Kidney (tissue), 14 donors: ENCODE measurements around the gene CCDC85B. TPM values are rescaled to one million over a fixed set of nuclear protein-coding genes. Genes with fewer than 3 reads are reported as not detected.

ENCODE experiments used
- DNase-seq, 5 donors: peaks; one replicate each; pipeline ENCODE4 v3.0.0-alpha.2; 2013 to 2020
- FAIRE-seq: peaks from 2 replicates; lab custom pipeline; 2012; peaks lifted over from hg19 to GRCh38; lab: Jason Lieb, UNC
- H3K27ac ChIP-seq, 2 donors: one replicate each; pipeline ENCODE4 v1.7.0; 2013; ENCODE audit warnings: low read depth in 2 of 2, low read length in 2 of 2, inconsistent platforms in 1 of 2
- H3K27me3 ChIP-seq: one replicate; pipeline ENCODE4 v1.7.1; 2013; ENCODE audit warnings: low read length, inconsistent platforms; ENCODE audit not compliant: control insufficient read depth, insufficient read depth
- H3K36me3 ChIP-seq, 3 donors: one replicate each; pipeline versions ENCODE4 v1.7.0 to v1.7.1; 2013; ENCODE audit warnings: low read length in 3 of 3, control low read depth in 1 of 3, inconsistent platforms in 1 of 3; ENCODE audit not compliant: insufficient read depth in 3 of 3, control insufficient read depth in 2 of 3
- H3K4me1 ChIP-seq, 3 donors: one replicate each; pipeline versions ENCODE4 v1.7.0 to v1.7.1; 2013; ENCODE audit warnings: low read length in 3 of 3, inconsistent platforms in 1 of 3, low read depth in 1 of 3; ENCODE audit not compliant: control insufficient read depth in 2 of 3, insufficient read depth in 2 of 3
- H3K4me3 ChIP-seq, 3 donors: one replicate each; pipeline versions ENCODE4 v1.7.0 to v1.8.1; 2013; ENCODE audit warnings: low read length in 3 of 3, control low read depth in 1 of 3, inconsistent platforms in 1 of 3
- H3K9ac ChIP-seq, 3 donors: one replicate each; pipeline versions ENCODE4 v1.7.0 to v1.7.1; 2013; ENCODE audit warnings: low read length in 3 of 3, control low read depth in 1 of 3, inconsistent platforms in 1 of 3
- H3K9me3 ChIP-seq, 3 donors: one replicate each; pipeline versions ENCODE4 v1.7.0 to v1.7.1; 2013; ENCODE audit warnings: low read length in 3 of 3, control low read depth in 1 of 3, inconsistent platforms in 1 of 3; ENCODE audit not compliant: control insufficient read depth in 2 of 3, insufficient read depth in 1 of 3
- CTCF ChIP-seq: IDR thresholded peaks from 3 replicates; pipeline ENCODE4 v1.5.1; 2012; ENCODE audit warnings: mild to moderate bottlenecking, moderate library complexity, borderline replicate concordance; ENCODE audit not compliant: insufficient read depth; ENCODE audit errors: extremely low read depth
- intact Hi-C: fragments of 100-400 bp; cut with DNase I; formaldehyde crosslinking; loops from one replicate; pipeline ENCODE4 v1.11.1; 2022
- polyA plus RNA-seq: library from polyadenylated mRNA; stranded (reverse); fragments of 350-450 nt; fragmentation: Illumina TruSeq; extraction: RNeasy Lipid Tissue Mini Kit (QIAGEN cat#74804); gene quantifications from one replicate; pipeline ENCODE4 v1.2.3, GENCODE V29; 2014; ENCODE audit warnings: low read depth, low replicate concordance; ENCODE audit not compliant: insufficient read depth
- total RNA-seq: library from RNA; stranded (reverse); fragmentation: NEBNext Ultra II Directional; extraction: Animal tissue kit (Norgen Biotek cat#: 25700); gene quantifications from one replicate; pipeline ENCODE4 v1.2.1, GENCODE V29; 2021
- donor health status: control.
- donor health status: control.
- donor health status: control.
- donor health status: control.
- donor health status: control.
- donor health status: DM: yes; HTN: yes; CAD: no.
- donor health status: Normal renal cell carcinoma (clear cell type).

CCDC85B gene
- total and polyA plus RNA-seq, 2 donors from 2014 or later, result 26.1 to 31.8 TPM

- Histone ChIP-seq H3K36me3 (peaks cover 5 to 17% (median 12%) of the 10 kb centered on the region in 3 donors), H3K4me1 (peaks cover 0 to 2% (median 0%) of the 10 kb centered on the region in 3 donors), H3K27me3 (no peaks in the 10 kb centered on the region), H3K4me3 (no peak overlapping the region), H3K27ac (no peak overlapping the region), H3K9me3 (peaks cover 0 to 6% (median 0%) of the 10 kb centered on the region in 3 donors), H3K9ac (no peak overlapping the region)
- FAIRE-seq (no peak), DNase-seq (peak in 1 of 5 donors; percentile 7)
- intact Hi-C loops, result no loop called here
- TF ChIP-seq CTCF, result no peak
Observed at GRCh38 chr11:65849771-65850216, 40.7 kb upstream of the CCDC85B start.

- Histone ChIP-seq H3K9me3 (peaks cover 0 to 6% (median 0%) of the 10 kb centered on the region in 3 donors), H3K27me3 (no peaks in the 10 kb centered on the region), H3K4me3 (no peak overlapping the region), H3K27ac (no peak overlapping the region), H3K9ac (no peak overlapping the region), H3K4me1 (peaks cover 0 to 2% (median 0%) of the 10 kb centered on the region in 3 donors), H3K36me3 (peaks cover 8 to 19% (median 19%) of the 10 kb centered on the region in 3 donors)
- no peak for FAIRE-seq
- intact Hi-C loops, result no loop called here
- TF ChIP-seq CTCF, result no peak
- DNase-seq, result peak in 1 of 5 donors; percentile 8
Observed at GRCh38 chr11:65850217-65851082, 40.0 kb upstream of the CCDC85B start.

GRCh38 chr11:65851083-65851579 lies 39.3 kb upstream of the CCDC85B start:
- FAIRE-seq, result no peak
- Histone ChIP-seq H3K27me3 (no peaks in the 10 kb centered on the region), H3K9ac (no peak overlapping the region), H3K9me3 (peaks cover 0 to 6% (median 0%) of the 10 kb centered on the region in 3 donors), H3K27ac (no peak overlapping the region), H3K36me3 (peaks cover 11 to 26% (median 24%) of the 10 kb centered on the region in 3 donors), H3K4me3 (no peak overlapping the region), H3K4me1 (peaks cover 0 to 8% (median 3%) of the 10 kb centered on the region in 3 donors)
- peak in 3 of 5 donors; percentile 12 to 54 (median 16) for DNase-seq
- intact Hi-C loops, result no loop called here
- no peak for TF ChIP-seq CTCF
